K562 (cell line): ENCODE measurements around the gene ANO4.

Source experiments
- FIP1L1 ChIP-seq: fragments of 200-400 bp; formaldehyde crosslinking; IDR thresholded peaks from 2 replicates; pipeline ENCODE4 v1.6.1; 2018; ENCODE audit warnings: mild to moderate bottlenecking, low read depth, low read length; ENCODE audit not compliant: poor library complexity, severe bottlenecking
- KDM4B ChIP-seq, 2 experiments: fragments of 450-650 bp in 1 of 2; sonication (generic) in 1 of 2; IDR thresholded peaks; 2 replicates each; pipeline ENCODE4 v1.6.1; 2016 to 2017; ENCODE audit warnings: borderline replicate concordance in 2 of 2, antibody characterized with exemption in 1 of 2, low read depth in 1 of 2, mild to moderate bottlenecking in 1 of 2
- MAFK ChIP-seq: IDR thresholded peaks from 2 replicates; pipeline ENCODE4 v1.6.1; 2011; ENCODE audit warnings: low read length, improper control_type of control experiment
- NELFE ChIP-seq: IDR thresholded peaks from 2 replicates; pipeline ENCODE4 v1.6.1; 2011; ENCODE audit warnings: mild to moderate bottlenecking; ENCODE audit not compliant: insufficient read depth, insufficient read length
- NFYB ChIP-seq: IDR thresholded peaks from 2 replicates; pipeline ENCODE4 v1.6.1; 2011; ENCODE audit warnings: mild to moderate bottlenecking, moderate library complexity; ENCODE audit not compliant: insufficient read length; ENCODE audit errors: extremely low read depth
- NONO ChIP-seq, 2 experiments: fragments of 200-400 bp in 1 of 2; fragments of 450-650 bp in 1 of 2; formaldehyde crosslinking in 1 of 2; IDR thresholded peaks; 2 replicates each; pipeline ENCODE4 v1.6.1; 2017; ENCODE audit warnings: low read depth in 2 of 2, mild to moderate bottlenecking in 2 of 2, moderate library complexity in 2 of 2, low read length in 1 of 2
- SLC30A9 ChIP-seq: fragments of 250-450 bp; sonication (Bioruptor Pico); IDR thresholded peaks from 2 replicates; pipeline ENCODE4 v1.8.0; 2022; ENCODE audit warnings: mild to moderate bottlenecking, moderate library complexity
- TBP ChIP-seq: optimal IDR thresholded peaks from 2 replicates; pipeline ENCODE3; 2011; ENCODE audit warnings: low read depth, low read length, improper control_type of control experiment
- TCF7L2 ChIP-seq: fragments of 150-350 bp; IDR thresholded peaks from 2 replicates; pipeline ENCODE4 v1.6.1; 2016; ENCODE audit warnings: low read depth, mild to moderate bottlenecking, low read length, moderate library complexity
- ZC3H11A ChIP-seq: IDR thresholded peaks from 2 replicates; pipeline ENCODE4 v1.6.1; 2012; ENCODE audit warnings: low read depth, low read length, improper control_type of control experiment
- TF ChIP-seq, protein P1 (sequence below): sonication (generic); formaldehyde crosslinking; IDR thresholded peaks from 2 replicates; pipeline ENCODE4 v1.5.0; 2020; ENCODE audit warnings: missing genetic modification reagents

GRCh38 chr12:101064721-101065120, 270.1 kb downstream of the ANO4 start:
- TF ChIP-seq NELFE: no peak
- no peak for TF ChIP-seq NONO (IDR thresholded peaks at IDR 0.05; ENCODE audit: low read depth in 2 of 2, low read length in 1 of 2)
- TF ChIP-seq TCF7L2: no peak
- TF ChIP-seq MAFK: no peak
- TF ChIP-seq FIP1L1: no peak
- TF ChIP-seq KDM4B (IDR thresholded peaks at IDR 0.05; ENCODE audit: borderline replicate concordance in 2 of 2, low read depth in 1 of 2): no peak
- TF ChIP-seq, protein P1, sequence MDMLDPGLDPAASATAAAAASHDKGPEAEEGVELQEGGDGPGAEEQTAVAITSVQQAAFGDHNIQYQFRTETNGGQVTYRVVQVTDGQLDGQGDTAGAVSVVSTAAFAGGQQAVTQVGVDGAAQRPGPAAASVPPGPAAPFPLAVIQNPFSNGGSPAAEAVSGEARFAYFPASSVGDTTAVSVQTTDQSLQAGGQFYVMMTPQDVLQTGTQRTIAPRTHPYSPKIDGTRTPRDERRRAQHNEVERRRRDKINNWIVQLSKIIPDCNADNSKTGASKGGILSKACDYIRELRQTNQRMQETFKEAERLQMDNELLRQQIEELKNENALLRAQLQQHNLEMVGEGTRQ (CRISPR knock-in tag): no peak
- no peak for TF ChIP-seq NFYB
- no peak for TF ChIP-seq ZC3H11A
- no peak for TF ChIP-seq SLC30A9 (CRISPR knock-in tag)
- no peak for TF ChIP-seq TBP
